Glutamatergic neuron (in vitro differentiated cells): ENCODE results near the gene P2RY10. TPM values are rescaled to one million over a fixed set of nuclear protein-coding genes. Genes with fewer than 3 reads are reported as not detected.
"Not testable (repeated sequence)": the region's sequence is repeated elsewhere in the genome, so short reads cannot be mapped to it uniquely, and the experiment has no call there.

Experiments used
- DNase-seq: peaks from one replicate; pipeline ENCODE4 v3.0.0; 2022
- H3K27ac Mint-ChIP-seq: one replicate; pipeline ENCODE4 v1.8.0; 2020; ENCODE audit warnings: mild to moderate bottlenecking, mixed read lengths, inconsistent platforms; ENCODE audit not compliant: unreplicated experiment
- H3K27me3 Mint-ChIP-seq: one replicate; pipeline ENCODE4 v1.8.0; 2020; ENCODE audit warnings: mild to moderate bottlenecking, moderate library complexity, mixed read lengths, inconsistent platforms; ENCODE audit not compliant: unreplicated experiment
- H3K36me3 Mint-ChIP-seq: one replicate; pipeline ENCODE4 v1.8.0; 2020; ENCODE audit warnings: mild to moderate bottlenecking, mixed read lengths, inconsistent platforms; ENCODE audit not compliant: unreplicated experiment
- H3K4me1 Mint-ChIP-seq: one replicate; pipeline ENCODE4 v1.8.0; 2020; ENCODE audit warnings: mild to moderate bottlenecking, low read depth, mixed read lengths, inconsistent platforms; ENCODE audit not compliant: unreplicated experiment
- H3K4me3 Mint-ChIP-seq: one replicate; pipeline ENCODE4 v1.8.0; 2020; ENCODE audit warnings: mild to moderate bottlenecking, mixed read lengths, inconsistent platforms; ENCODE audit not compliant: unreplicated experiment
- H3K9me3 Mint-ChIP-seq: one replicate; pipeline ENCODE4 v1.8.0; 2020; ENCODE audit warnings: mild to moderate bottlenecking, moderate library complexity, mixed read lengths, inconsistent platforms; ENCODE audit not compliant: unreplicated experiment
- CTCF ChIP-seq: fragments of 200-600 bp; sonication (generic); IDR thresholded peaks from one replicate; pipeline ENCODE4 v1.5.0; 2021; ENCODE audit not compliant: partially characterized antibody, unreplicated experiment
- microRNA-seq: library from miRNA; unstranded; fragments of <30 nt; microRNA quantifications from one replicate; pipeline ENCODE4, GENCODE V29; 2020; ENCODE audit not compliant: unreplicated experiment
- total RNA-seq: library from RNA; stranded (reverse); fragmentation: NEBNext Ultra II Directional; extraction: Animal tissue kit (Norgen Biotek cat#: 25700); gene quantifications from one replicate; pipeline ENCODE4 v1.2.1, GENCODE V29; 2021; ENCODE audit not compliant: unreplicated experiment

P2RY10 gene
- total RNA-seq, 1 donor from 2014 or later: not detected

DNA sequence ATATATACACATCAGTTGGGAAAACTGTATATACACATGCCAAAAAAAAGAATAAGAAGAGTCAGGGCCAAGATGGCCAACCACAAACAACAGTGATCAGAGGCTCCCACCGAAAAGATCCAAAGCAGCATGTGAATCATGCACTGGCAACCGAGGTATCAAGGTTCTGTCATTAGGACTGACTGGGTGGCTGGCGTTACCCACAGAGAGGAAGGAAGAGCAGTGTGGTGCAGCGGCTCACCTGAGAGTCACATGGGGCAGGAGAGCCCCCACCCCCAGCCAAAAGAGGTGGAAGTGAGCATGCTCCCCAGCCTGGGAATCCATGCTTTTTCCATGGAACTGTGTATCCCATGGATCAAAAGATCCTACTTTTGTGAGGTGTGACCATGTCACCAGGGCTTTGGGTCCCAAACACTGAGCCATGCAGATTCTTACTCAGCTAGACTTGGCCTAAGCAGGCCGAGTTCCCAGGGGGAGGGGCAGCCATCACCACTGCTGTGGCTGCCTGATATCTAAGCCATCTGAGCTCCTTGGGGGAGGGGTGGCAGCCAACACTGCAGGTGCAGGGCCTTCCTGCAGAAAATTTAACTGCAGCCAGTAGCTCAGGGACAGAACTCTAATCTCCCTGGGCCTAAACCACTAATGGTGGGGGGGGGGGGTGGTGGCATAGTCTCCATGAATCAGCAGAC, 52.8 kb downstream of the P2RY10 start:
- Mint-ChIP-seq H3K4me1 (no peaks in the 10 kb centered on the region), H3K36me3 (no peaks in the 10 kb centered on the region), H3K9me3 (no peaks in the 10 kb centered on the region), H3K27me3 (no peaks in the 10 kb centered on the region), H3K4me3 (no peak overlapping the region), H3K27ac (no peak overlapping the region)
- no peak for TF ChIP-seq CTCF
- DNase-seq: no peak

DNA sequence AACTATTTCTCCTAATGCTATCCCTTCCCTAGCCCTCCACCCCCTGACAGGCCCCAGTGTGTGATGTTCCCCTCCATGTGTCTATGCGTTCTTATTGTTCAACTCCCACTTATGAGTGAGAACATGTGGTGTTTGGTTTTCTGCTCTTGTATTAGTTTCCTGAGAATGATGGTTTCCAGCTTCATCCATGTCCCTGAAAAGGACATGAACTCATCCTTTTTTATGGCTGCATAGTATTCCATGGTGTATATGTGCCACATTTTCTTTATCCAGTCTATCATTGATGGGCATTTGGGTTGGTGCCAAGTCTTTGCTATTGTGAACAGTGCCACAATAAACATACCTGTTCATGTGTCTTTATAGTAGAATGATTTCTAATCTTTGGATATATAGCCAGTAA, 62.3 kb downstream of the P2RY10 start:
- not testable (repeated sequence) for H3K9me3 Mint-ChIP-seq, H3K27me3 Mint-ChIP-seq, H3K4me1 Mint-ChIP-seq, H3K36me3 Mint-ChIP-seq, H3K27ac Mint-ChIP-seq, DNase-seq, H3K4me3 Mint-ChIP-seq

Small RNAs within 50 kb of the gene (microRNA-seq; reads per million reads assigned to microRNA genes)
- gene MIR4328: not detected

Other genes starting within 250 kb of the P2RY10 start
- gene LPAR4, start 197.7 kb upstream of the P2RY10 start, total RNA-seq: 3.2 TPM
- not detected for gene GPR174, start 199.3 kb downstream of the P2RY10 start, total RNA-seq